ENCODE data around the gene CFAP74.
"Not testable (repeated sequence)": the region's sequence is repeated elsewhere in the genome, so short reads cannot be mapped to it uniquely, and the experiment has no call there.

Gene CFAP74

DNA sequence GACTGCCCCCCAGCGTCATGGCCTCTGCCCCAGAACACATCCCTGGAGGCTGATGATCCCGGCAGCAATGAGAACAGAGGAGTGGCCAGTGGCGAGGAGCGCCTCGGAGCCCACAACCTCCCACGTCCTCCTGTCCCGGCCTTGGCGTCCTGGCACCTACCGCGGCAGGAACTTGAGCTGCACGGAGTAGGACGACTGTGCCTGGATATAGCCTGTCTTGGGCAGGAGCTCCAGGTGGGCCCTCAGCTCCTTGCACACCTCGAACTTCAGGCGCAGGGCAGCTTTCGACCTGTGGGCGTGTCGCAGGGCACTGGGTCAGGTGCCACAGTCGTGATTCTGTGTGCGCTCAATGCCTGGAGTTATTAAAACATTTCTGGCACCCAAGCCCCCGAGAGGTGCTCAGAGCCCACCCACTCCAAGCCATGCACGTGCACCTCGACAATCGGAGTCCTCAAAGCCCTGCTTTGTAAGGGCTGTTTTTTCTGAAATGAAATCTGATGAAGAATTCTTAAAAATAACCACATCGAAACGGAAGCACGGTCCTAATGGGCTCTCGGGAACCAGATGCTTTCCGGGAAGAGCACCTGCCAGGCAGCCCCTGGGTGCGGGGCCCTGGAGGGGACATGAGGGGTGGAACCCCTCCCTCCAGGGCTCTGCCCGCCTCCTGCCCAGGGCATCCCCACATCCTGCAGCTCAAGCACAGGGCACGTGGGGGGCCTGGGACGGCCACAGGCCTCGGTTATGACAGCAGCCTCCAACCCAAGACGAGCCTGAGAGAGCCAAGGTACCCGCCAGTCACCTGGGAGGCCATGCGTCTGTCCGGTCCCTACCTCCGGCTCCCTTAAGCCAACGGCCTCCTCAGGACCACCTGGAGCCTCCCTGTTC lies 61.5 kb downstream of the CFAP74 start:
- no peak for DNase-seq

- DNase-seq, result no peak
These were observed 62.3 kb downstream of the CFAP74 start for GRCh38 chr1:1941211-1941841.

DNA sequence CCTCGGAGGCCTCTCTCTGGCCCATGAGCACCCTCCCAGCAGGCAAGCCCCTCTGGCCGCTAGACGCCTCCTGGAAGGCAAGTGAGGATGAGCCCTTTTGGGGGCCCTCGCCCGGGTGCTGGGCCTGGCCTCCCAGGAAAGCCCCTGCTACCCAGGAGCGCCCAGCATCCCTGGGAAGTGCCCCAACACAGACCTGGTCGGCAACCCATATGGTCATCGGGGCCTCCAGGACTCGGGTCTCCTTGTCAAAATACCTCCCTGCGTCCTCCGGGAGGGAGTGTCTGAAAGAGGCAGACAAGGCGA lies 63.5 kb downstream of the CFAP74 start:
- DNase-seq, result no peak

DNA sequence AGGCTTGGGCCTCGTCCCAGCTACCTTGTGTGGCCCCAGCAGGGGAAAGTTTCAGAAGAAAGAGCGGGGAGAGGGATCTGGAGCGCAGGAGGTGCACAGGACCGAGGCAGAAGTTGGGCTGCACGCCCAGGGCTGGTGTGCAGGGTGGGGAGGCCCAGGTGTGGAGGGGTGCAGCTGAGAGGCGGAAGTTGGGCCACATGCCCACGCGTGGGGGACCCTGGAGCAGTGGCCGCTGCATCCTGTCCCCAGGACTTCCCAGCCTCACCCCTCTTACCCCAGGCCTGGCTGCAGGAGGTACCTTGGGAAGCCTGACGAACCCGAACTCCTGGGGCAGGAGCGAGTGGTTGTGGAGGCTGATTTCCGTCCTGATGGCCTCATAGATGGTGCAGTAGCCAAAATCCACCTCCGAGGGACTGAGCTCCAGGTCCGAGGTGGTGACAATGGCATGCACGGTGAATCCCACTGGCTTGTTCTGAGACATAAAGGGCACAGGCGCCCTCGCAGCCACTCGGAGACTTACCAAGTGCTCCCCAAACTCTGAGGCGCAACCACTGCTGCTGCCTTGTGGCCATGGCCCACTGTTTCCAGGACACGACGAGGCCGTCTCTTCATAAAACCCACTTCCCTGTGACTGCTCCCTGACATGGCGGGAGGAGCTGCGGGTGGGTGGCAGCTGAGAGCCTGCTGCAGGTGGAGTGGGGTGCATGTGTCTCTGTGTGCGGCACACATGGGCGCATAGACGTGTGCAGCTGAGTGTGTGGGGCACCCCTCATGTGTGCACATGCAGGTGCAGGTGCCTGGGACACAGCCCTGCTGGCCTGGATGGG lies 64.1 kb downstream of the CFAP74 start:
- DNase-seq, result no peak

- DNase-seq, result no peak
These were observed 64.8 kb downstream of the CFAP74 start for GRCh38 chr1:1938613-1939295.

GRCh38 chr1:1938276-1938573 lies 65.4 kb downstream of the CFAP74 start:
- DNase-seq, result no peak

- no peak for DNase-seq
These were observed 65.9 kb downstream of the CFAP74 start for GRCh38 chr1:1937549-1938275.

DNA sequence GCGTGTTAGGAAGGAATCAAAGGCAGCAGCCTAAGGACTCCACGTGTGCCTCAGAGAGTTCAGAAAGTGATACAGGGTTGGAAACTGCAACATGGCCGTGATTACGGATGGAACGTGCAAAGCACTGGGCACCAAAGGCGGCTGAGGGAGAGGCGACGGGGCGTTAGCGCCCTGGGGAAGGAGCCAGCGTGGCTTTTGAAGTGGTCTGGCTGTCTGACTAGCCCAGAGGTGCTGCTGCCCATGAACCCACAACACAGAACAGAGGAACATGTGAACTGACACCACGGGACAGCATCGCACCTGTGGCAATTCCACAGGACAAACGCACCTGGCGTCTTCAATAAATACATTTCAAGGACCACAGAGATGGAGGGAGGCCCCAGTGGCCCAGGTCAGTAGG lies 66.5 kb downstream of the CFAP74 start:
- DNase-seq, result no peak

- not testable (repeated sequence) for DNase-seq
These were observed 68.7 kb downstream of the CFAP74 start for GRCh38 chr1:1934848-1935247.

- no peak for DNase-seq
These were observed 73.7 kb downstream of the CFAP74 start for GRCh38 chr1:1929639-1930545.

- no peak for DNase-seq
These were observed 74.4 kb downstream of the CFAP74 start for GRCh38 chr1:1929102-1929638.

GRCh38 chr1:1928231-1929101 lies 75.1 kb downstream of the CFAP74 start:
- no peak for DNase-seq

- no peak for DNase-seq
These were observed 75.8 kb downstream of the CFAP74 start for GRCh38 chr1:1927751-1928150.

DNA sequence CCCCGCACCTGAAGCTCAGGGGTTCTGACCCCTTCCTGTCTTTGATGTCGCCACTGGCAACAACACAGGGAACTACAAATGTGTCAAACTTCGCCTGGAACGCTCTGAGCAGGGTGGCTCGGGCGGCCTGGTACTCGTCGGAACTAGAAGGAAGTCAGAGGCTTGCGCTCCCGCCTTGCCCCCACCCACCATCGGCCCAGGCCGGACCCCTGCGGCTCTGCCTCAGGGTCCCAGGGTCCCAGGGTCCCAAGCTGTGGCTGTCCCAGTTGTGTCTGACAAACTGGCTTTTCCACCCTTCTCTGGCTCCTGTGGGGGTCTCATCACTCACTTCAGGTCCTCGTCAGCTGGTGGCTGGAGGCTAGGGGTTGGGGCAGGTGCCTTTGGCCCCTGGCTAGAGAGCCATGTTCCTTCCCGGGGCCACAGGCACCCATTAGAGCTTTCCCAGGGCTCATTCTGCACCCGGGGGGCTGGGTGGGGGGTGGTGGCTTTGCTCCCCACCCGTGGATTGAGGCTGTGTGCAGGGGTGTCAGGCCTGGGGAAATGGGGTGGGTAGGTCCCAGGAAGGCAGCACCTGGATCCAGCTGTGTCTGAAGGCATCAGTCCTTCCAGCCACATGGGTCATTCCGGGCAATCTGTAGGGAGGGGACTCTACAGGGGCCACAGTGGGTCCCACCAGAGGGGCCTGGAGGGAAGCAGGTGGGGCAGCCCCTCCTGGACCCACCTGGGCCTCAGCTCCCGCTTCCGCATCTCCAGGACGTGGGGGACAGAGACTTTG lies 76.5 kb downstream of the CFAP74 start:
- DNase-seq, result no peak

DNA sequence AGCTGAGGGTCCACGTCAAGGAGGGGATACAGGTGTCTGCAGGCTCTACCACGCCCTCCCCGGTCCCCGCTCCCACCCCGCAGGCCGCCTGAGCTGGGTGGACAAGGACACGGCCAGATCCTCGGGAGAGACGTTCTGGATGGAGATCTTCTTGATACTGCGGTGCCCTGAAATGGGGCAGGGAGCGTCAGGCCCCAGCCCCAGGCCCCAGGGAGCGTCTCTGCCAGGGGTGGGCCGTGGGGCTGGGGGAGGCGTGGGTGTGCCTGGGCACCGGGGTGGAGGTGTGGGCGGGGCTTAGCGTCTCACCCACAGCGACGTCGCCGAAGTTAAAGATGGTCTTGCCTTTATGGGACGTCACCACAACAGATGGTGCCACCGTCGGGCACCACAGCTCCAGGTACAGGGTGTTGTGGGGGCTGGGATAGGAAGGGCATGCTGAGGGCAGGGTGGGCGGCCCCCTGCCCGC lies 77.2 kb downstream of the CFAP74 start:
- DNase-seq, result no peak

DNA sequence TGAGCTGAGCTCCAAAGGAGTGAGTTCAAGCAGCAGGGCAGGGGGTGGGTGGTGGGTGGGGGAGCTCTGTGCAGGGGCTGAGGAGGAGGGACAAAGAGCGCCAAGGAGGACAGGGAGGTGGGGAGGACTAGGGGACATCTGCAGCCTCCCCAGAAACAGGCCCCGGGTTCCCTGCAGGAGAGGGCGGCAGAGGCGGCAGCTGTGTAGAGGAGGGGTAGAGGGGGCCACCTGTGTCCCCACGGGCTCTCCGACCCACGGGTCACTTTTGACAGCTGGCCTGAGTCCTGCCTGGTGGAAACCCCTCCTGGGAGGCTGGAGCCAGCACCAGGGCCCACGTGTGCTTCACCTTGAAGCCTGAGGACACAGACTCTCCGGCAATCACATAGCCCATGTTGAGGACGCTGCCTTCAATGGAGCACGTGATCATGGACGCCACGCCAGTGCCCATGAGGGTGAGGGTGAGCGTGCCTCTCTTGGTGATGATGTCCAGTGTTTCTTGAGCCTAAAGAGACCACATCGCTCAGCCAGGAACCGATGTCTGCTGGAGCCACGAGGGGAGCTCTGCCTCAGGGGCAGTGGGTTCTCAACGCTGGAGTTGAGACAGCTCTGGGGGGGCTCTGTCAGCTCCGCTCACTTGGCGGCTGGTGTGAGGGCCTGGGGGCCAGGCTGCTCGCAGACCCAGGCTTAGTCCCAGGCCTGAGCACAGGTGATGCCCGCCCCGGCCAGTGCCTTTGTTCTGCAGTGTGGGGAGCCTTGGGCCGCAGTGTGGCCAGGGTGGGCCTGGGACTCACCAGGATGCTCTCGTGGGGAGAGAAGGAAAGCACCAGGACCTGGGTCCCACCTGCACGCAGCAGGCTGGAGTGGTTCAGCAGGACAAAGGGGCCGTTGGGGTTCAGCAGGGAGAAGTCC lies 77.9 kb downstream of the CFAP74 start:
- no peak for DNase-seq

- DNase-seq, result no peak
These were observed 78.7 kb downstream of the CFAP74 start for GRCh38 chr1:1924849-1925248.

- no peak for DNase-seq
These were observed 79.2 kb downstream of the CFAP74 start for GRCh38 chr1:1924386-1924785.
